ENCODE results near the gene VPS45. TPM values are rescaled to one million over a fixed set of nuclear protein-coding genes. Genes with fewer than 3 reads are reported as not detected.

VPS45 gene
- total and polyA plus RNA-seq, 2 of the 4 experiments (the other 2 are of a cell fraction) = 32.4 to 33.3 TPM

GRCh38 chr1:150089846-150090520, 22.4 kb downstream of the VPS45 start:
- Histone ChIP-seq H3K4me3 (ENCODE audit: insufficient read depth, low read depth, low read length) (no peak overlapping the region), H2BK120ac (ENCODE audit: low read depth, low read length) (no peak overlapping the region), H3K27ac (ENCODE audit: insufficient read depth, low read length) (no peak overlapping the region), H3K9ac (ENCODE audit: low read depth, low read length) (no peak overlapping the region), H2AK9ac (replicated peaks; ENCODE audit: low read depth, low read length, poor library complexity) (no peak overlapping the region), H3K14ac (replicated peaks; ENCODE audit: low read depth, low read length) (no peak overlapping the region), H4K91ac (ENCODE audit: insufficient read depth, low read depth, low read length) (no peak overlapping the region), H3K23ac (ENCODE audit: low read depth, low read length) (no peak overlapping the region), H3K56ac (ENCODE audit: extremely low read depth, insufficient read depth, low read length) (no peak overlapping the region), H4K5ac (ENCODE audit: low read depth, low read length) (no peak overlapping the region), H3K4me1 (ENCODE audit: control insufficient read depth, insufficient read depth, low read length) (no peaks in the 10 kb centered on the region), H3K79me1 (ENCODE audit: low read depth in 1 of 2, low read length in 2 of 2) (no peaks in the 10 kb centered on the region), H2BK15ac (ENCODE audit: low read depth, low read length) (no peak overlapping the region), H3K9me1 (ENCODE audit: insufficient read depth, low read length) (no peaks in the 10 kb centered on the region; the same call in 1 of the 2 replicates), H4K20me1 (ENCODE audit: insufficient read depth, low read length) (no peaks in the 10 kb centered on the region), H3K4me2 (ENCODE audit: low read depth, low read length) (no peak overlapping the region), H2AK5ac (ENCODE audit: low read depth, low read length) (no peak overlapping the region), H3K36me3 (ENCODE audit: control insufficient read depth, insufficient read depth, low read length) (peaks cover 9% of the 10 kb centered on the region), H2AFZ (replicated peaks; ENCODE audit: low read length, poor library complexity) (no peak overlapping the region), H3K4ac (ENCODE audit: low read depth, low read length) (no peak overlapping the region), H2BK20ac (ENCODE audit: low read depth, low read length) (no peak overlapping the region), H3K18ac (ENCODE audit: low read depth, low read length) (no peak overlapping the region), H3K9me3 (ENCODE audit: control insufficient read depth, insufficient read depth, low read length) (no peaks in the 10 kb centered on the region), H2BK5ac (ENCODE audit: low read depth, low read length, poor library complexity, severe bottlenecking) (no peak overlapping the region), H4K8ac (ENCODE audit: low read depth in 2 of 2, low read length in 2 of 2) (no peak overlapping the region), H3K27me3 (ENCODE audit: control insufficient read depth, insufficient read depth, low read length) (no peaks in the 10 kb centered on the region)
- POLR2A ChIA-PET (ENCODE audit: unreplicated experiment) = no interaction called here
- BruUV-seq (replicated peaks) = no TSS peak
- ATAC-seq (ENCODE audit: low read depth) (no peak), DNase-seq (no peak)
- dilution Hi-C loops (cut with HindIII; ENCODE audit: low sequenced_read_pairs, unreplicated experiment) (no loop called here), in situ Hi-C loops (cut with MboI; ENCODE audit: low sequenced_read_pairs) (no loop called here), intact Hi-C loops (cut with micrococcal nuclease) (no loop called here)
- CTCF ChIA-PET = interaction anchor here (1.1 kb wide), 1 partner anchor 13 kb away, joined by 3 read pairs; no protein-coding TSS in a partner anchor
- TF ChIP-seq RFX5 (IDR thresholded peaks at IDR 0.05; ENCODE audit: low read depth, low read length) (no peak), MAFK (IDR thresholded peaks at IDR 0.05; ENCODE audit: low read depth, low read length) (no peak), MAZ (IDR thresholded peaks at IDR 0.05; ENCODE audit: borderline replicate concordance, low read depth, low read length) (no peak), RAD21 (IDR thresholded peaks at IDR 0.05; ENCODE audit: low read length) (no peak), FOS (IDR thresholded peaks at IDR 0.05; ENCODE audit: low read depth, low read length) (no peak), NFE2L2 (IDR thresholded peaks at IDR 0.05; ENCODE audit: low read depth, low read length) (no peak), POLR2A (IDR thresholded peaks at IDR 0.05; ENCODE audit: low read depth, low read length) (no peak), RCOR1 (IDR thresholded peaks at IDR 0.05; ENCODE audit: insufficient replicate concordance, low read length) (no peak), CHD1 (IDR thresholded peaks at IDR 0.05; ENCODE audit: low read depth, low read length) (no peak), CEBPB (IDR thresholded peaks at IDR 0.05; ENCODE audit: low read depth, low read length) (no peak), ELK1 (IDR thresholded peaks at IDR 0.05; ENCODE audit: borderline replicate concordance, low read depth, low read length) (no peak)
- no CpG with 5 or more reads among the region's 3 CpGs for WGBS, 2 experiments (ENCODE audit: extremely low coverage in 2 of 2, insufficient read length in 1 of 2)
